CD8-positive, alpha-beta memory T cell (primary cell): ENCODE data around the gene CITED2. TPM values are rescaled to one million over a fixed set of nuclear protein-coding genes. Genes with fewer than 3 reads are reported as not detected.

ENCODE experiments used
- CTCF ChIA-PET: fragments of 350-600 bp; sonication (Branson Sonifier 250); formaldehyde crosslinking; loops from one replicate; lab custom pipeline; 2021; ENCODE audit warnings: antibody characterized with exemption; lab: Charles Lee
- POLR2A ChIA-PET: fragments of 350-600 bp; sonication (Branson Sonifier 250); formaldehyde crosslinking; loops from one replicate; lab custom pipeline; 2021; ENCODE audit warnings: antibody characterized with exemption; lab: Charles Lee
- DNase-seq, 5 donors: peaks; one replicate each; pipeline versions ENCODE4 v3.0.0 to v3.0.0-alpha.2; 2020 to 2022; ENCODE audit warnings: mixed read lengths in 1 of 5
- H3K27ac ChIP-seq: one replicate; pipeline ENCODE4 v1.7.0; 2013; ENCODE audit warnings: low read depth, mild to moderate bottlenecking, low read length, moderate library complexity
- H3K27me3 ChIP-seq: 2 replicates; pipeline ENCODE4 v1.7.0; 2013; ENCODE audit warnings: low read length, mild to moderate bottlenecking; ENCODE audit not compliant: insufficient read depth, poor library complexity, severe bottlenecking
- H3K36me3 ChIP-seq: 2 replicates; pipeline ENCODE4 v1.7.0; 2013; ENCODE audit warnings: mild to moderate bottlenecking, low read length, moderate library complexity; ENCODE audit not compliant: insufficient read depth
- H3K4me1 ChIP-seq: 2 replicates; pipeline ENCODE4 v1.7.0; 2013; ENCODE audit warnings: mild to moderate bottlenecking, low read length, moderate library complexity; ENCODE audit not compliant: insufficient read depth
- H3K4me3 ChIP-seq: 2 replicates; pipeline ENCODE4 v1.7.0; 2013; ENCODE audit warnings: mild to moderate bottlenecking, low read length
- H3K9me3 ChIP-seq: 2 replicates; pipeline ENCODE4 v1.7.0; 2013; ENCODE audit warnings: mild to moderate bottlenecking, low read length
- H3K27ac Mint-ChIP-seq, 8 donors: one replicate each; pipeline ENCODE4 v1.8.0; 2020 to 2021; ENCODE audit warnings: mixed read lengths in 8 of 8, mild to moderate bottlenecking in 6 of 8, inconsistent platforms in 3 of 8, moderate library complexity in 3 of 8
- H3K27me3 Mint-ChIP-seq, 2 donors: one replicate each; pipeline ENCODE4 v1.8.0; 2020 to 2021; ENCODE audit warnings: mixed read lengths in 2 of 2, mild to moderate bottlenecking in 1 of 2, moderate library complexity in 1 of 2
- H3K36me3 Mint-ChIP-seq, 3 donors: one replicate each; pipeline ENCODE4 v1.8.0; 2020 to 2021; ENCODE audit warnings: mixed read lengths in 3 of 3, inconsistent platforms in 1 of 3, mild to moderate bottlenecking in 1 of 3
- H3K4me1 Mint-ChIP-seq, 3 donors: one replicate each; pipeline ENCODE4 v1.8.0; 2020 to 2021; ENCODE audit warnings: mixed read lengths in 3 of 3, inconsistent platforms in 1 of 3, mild to moderate bottlenecking in 1 of 3
- H3K4me3 Mint-ChIP-seq, 7 donors: one replicate each; pipeline ENCODE4 v1.8.0; 2020 to 2021; ENCODE audit warnings: mixed read lengths in 7 of 7, mild to moderate bottlenecking in 6 of 7, moderate library complexity in 4 of 7, inconsistent platforms in 2 of 7
- H3K9me3 Mint-ChIP-seq, 5 donors: one replicate each; pipeline ENCODE4 v1.8.0; 2020 to 2022; ENCODE audit warnings: mixed read lengths in 5 of 5, mild to moderate bottlenecking in 3 of 5, moderate library complexity in 2 of 5, inconsistent platforms in 1 of 5
- polyA plus RNA-seq: library from polyadenylated mRNA; unstranded; fragments of 300-500 nt; fragmentation: Illumina TruSeq; gene quantifications from one replicate; pipeline ENCODE4 v1.2.3, GENCODE V29; 2021
- total RNA-seq, 2 experiments: library from RNA; stranded (reverse); gene quantifications; one replicate each; pipeline ENCODE4 v1.2.3, GENCODE V29; 2021

Gene CITED2
- total and polyA plus RNA-seq, 3 experiments from 2014 or later = 53.8 to 69.8 (median 68.6) TPM

DNA sequence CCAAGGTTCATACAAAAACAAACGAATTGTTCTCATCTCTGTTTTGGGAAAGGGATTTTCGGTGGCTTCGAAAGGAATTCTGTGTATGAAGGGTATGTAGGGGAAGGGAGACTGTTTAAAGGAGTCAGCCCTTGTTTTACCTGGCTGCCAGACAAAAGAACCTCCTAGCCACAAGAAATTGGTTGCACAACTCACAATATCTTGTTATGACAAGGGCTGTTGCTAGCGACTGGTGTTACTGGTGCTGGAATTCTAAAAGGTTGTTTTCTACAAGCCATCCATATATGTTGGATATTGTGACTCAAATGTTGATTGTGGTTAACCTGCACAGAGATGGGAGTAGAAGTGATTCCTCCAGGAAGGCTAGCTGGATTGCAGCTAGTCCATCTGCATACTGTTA is 34.6 kb upstream of the CITED2 start:
- H3K9me3 ChIP-seq = no peaks in the 10 kb centered on the region
- Mint-ChIP-seq H3K9me3 (peaks cover 0 to 3% (median 0%) of the 10 kb centered on the region in 5 donors), H3K27ac (no peak overlapping the region), H3K36me3 (peaks cover 0 to 5% (median 2%) of the 10 kb centered on the region in 3 donors), H3K27me3 (peaks cover 0 to 5% of the 10 kb centered on the region in 2 donors), H3K4me1 (no peaks in the 10 kb centered on the region), H3K4me3 (no peak overlapping the region)
- no peaks in the 10 kb centered on the region for H3K36me3 ChIP-seq
- POLR2A ChIA-PET = no interaction called here
- no peaks in the 10 kb centered on the region for H3K27me3 ChIP-seq
- H3K27ac ChIP-seq = no peak overlapping the region
- H3K4me3 ChIP-seq = no peak overlapping the region
- DNase-seq = no peak
- no peaks in the 10 kb centered on the region for H3K4me1 ChIP-seq
- CTCF ChIA-PET = no interaction called here

DNA sequence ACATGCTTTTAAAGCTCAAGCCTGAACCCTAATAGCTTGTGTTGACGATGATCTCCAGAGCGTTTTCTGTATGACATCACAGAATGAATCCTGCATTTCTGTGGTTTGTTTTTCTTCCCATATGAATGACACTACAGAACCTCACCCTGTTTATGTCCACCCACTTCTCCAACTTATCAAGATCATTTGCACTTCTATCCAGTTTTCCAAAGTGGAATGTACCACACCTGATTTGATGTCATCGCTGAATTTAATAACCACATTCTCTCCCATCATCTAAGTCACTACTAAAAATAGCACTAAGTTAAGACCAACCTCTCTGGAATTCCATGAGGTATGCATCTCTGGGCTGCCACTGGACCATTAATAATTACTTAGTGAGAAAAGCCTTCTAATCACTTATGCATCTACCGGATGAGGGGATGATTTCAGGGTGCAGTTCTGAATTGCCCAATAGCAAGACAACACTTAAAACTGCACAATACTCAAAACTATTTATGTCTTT is 33.3 kb upstream of the CITED2 start:
- H3K27ac Mint-ChIP-seq = no peak overlapping the region
- peaks cover 0 to 5% of the 10 kb centered on the region in 2 donors for H3K27me3 Mint-ChIP-seq
- H3K27ac ChIP-seq = no peak overlapping the region
- peaks cover 0 to 5% (median 2%) of the 10 kb centered on the region in 3 donors for H3K36me3 Mint-ChIP-seq
- no peaks in the 10 kb centered on the region for H3K4me1 Mint-ChIP-seq
- no peaks in the 10 kb centered on the region for H3K4me1 ChIP-seq
- H3K36me3 ChIP-seq = no peaks in the 10 kb centered on the region
- H3K9me3 Mint-ChIP-seq = peaks cover 0 to 3% (median 0%) of the 10 kb centered on the region in 5 donors
- H3K27me3 ChIP-seq = no peaks in the 10 kb centered on the region
- ChIA-PET POLR2A (no interaction called here), CTCF (no interaction called here)
- H3K4me3 ChIP-seq = no peak overlapping the region
- H3K4me3 Mint-ChIP-seq = no peak overlapping the region
- DNase-seq = no peak
- no peaks in the 10 kb centered on the region for H3K9me3 ChIP-seq

DNA sequence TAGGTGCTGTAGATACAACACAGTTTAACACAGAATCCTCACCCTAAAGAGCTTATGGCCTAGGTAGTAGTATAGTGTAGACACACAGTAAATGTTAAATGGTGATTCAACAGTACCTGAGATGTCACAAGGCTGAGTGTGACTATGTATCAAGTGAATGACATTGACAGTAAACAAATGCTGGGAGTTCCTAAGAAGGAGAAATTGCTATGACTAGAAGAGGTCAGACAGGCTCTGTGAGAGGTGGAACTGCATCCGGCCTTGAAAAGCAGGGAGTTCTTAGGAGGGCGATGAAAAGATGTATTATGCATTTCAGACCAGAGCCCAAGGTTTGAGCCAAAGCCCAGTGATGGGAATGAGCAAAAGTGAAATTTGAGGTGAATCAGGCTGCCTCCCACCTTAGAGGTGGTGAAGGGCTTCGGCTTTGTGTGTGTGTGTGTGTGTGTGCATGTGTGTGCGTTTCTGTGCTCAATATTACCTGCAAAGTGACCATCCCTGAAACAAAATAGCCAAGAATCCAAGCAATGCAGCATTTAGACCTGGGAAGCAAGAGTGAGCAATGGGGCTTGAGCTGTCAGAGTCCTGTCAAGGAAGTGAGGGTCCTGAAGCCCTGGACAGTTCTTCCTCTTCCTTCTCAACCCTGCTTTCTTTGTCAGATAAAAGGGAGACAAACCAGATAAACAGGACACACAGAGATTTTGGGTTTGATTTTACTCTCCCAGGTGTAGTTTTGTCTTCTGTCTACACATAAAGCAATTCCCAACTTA is 32.3 kb upstream of the CITED2 start:
- no peaks in the 10 kb centered on the region for H3K4me1 ChIP-seq
- H3K36me3 ChIP-seq = no peaks in the 10 kb centered on the region
- peaks cover 0 to 3% (median 0%) of the 10 kb centered on the region in 5 donors for H3K9me3 Mint-ChIP-seq
- H3K9me3 ChIP-seq = no peaks in the 10 kb centered on the region
- no peak overlapping the region for H3K27ac ChIP-seq
- peaks cover 0 to 5% of the 10 kb centered on the region in 2 donors for H3K27me3 Mint-ChIP-seq
- no peaks in the 10 kb centered on the region for H3K4me1 Mint-ChIP-seq
- ChIA-PET POLR2A (no interaction called here), CTCF (no interaction called here)
- H3K27ac Mint-ChIP-seq = no peak overlapping the region
- no peaks in the 10 kb centered on the region for H3K27me3 ChIP-seq
- no peak overlapping the region for H3K4me3 Mint-ChIP-seq
- no peak overlapping the region for H3K4me3 ChIP-seq
- peaks cover 0 to 5% (median 2%) of the 10 kb centered on the region in 3 donors for H3K36me3 Mint-ChIP-seq
- DNase-seq = no peak

DNA sequence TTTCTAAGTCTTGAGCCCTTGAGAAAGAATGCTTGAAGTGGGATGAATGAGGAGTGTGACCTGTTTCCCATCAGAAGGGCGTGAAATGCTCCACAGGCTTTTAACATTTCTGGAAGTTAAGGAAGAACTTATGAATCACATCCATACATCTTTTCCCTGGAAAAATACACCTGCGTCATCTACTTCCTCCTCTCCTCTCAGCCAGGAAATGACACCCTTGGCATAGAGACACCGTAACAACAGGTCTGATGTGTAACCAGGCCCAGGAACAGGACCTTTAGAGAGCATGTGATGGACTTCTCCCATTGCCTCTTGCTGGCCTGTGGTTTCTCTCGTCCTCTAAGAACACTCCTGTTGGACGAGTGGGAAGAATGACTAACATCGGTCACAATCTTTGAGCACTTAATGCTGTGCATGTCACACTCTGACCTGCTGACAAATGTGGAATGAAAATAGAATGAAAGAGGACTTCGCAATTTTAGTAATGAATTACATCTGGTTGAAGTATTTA is 28.5 kb upstream of the CITED2 start:
- DNase-seq = no peak
- Histone ChIP-seq H3K9me3 (no peaks in the 10 kb centered on the region), H3K36me3 (no peaks in the 10 kb centered on the region), H3K27ac (no peak overlapping the region), H3K4me1 (no peaks in the 10 kb centered on the region), H3K27me3 (no peaks in the 10 kb centered on the region), H3K4me3 (no peak overlapping the region)
- Mint-ChIP-seq H3K27ac (peak overlapping the region in 1 of 8 donors; percentile 88), H3K36me3 (peaks cover 0 to 2% (median 0%) of the 10 kb centered on the region in 3 donors), H3K4me1 (no peaks in the 10 kb centered on the region), H3K4me3 (no peak overlapping the region), H3K27me3 (no peaks in the 10 kb centered on the region), H3K9me3 (no peaks in the 10 kb centered on the region)
- ChIA-PET POLR2A (no interaction called here), CTCF (no interaction called here)

DNA sequence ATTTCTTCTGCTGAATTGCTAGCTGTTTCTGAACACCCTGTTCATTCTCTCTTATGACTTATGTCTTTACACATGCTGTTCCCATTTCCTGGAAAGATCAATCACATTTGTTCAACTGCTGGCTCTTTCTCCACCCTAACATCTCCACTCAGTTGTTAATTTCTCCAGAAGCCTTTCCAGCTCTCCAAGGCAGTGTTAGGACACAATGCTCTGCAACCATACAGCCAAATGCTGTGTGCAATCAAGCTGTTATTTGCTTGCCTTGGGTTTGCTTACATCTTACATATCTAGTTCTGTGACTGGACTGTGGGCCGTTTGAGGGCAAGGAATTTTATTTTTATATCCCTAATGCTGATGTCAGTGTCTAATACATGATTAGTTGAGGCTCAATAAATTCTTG is 24.2 kb upstream of the CITED2 start:
- Mint-ChIP-seq H3K4me3 (no peak overlapping the region), H3K27ac (no peak overlapping the region), H3K27me3 (peaks cover 0 to 4% of the 10 kb centered on the region in 2 donors), H3K4me1 (no peaks in the 10 kb centered on the region), H3K9me3 (no peaks in the 10 kb centered on the region), H3K36me3 (peaks cover 0 to 4% (median 0%) of the 10 kb centered on the region in 3 donors)
- H3K9me3 ChIP-seq = no peaks in the 10 kb centered on the region
- H3K27me3 ChIP-seq = no peaks in the 10 kb centered on the region
- no peak overlapping the region for H3K27ac ChIP-seq
- DNase-seq = no peak
- no peaks in the 10 kb centered on the region for H3K4me1 ChIP-seq
- POLR2A ChIA-PET = no interaction called here
- CTCF ChIA-PET = no interaction called here
- H3K4me3 ChIP-seq = no peak overlapping the region
- no peaks in the 10 kb centered on the region for H3K36me3 ChIP-seq

DNA sequence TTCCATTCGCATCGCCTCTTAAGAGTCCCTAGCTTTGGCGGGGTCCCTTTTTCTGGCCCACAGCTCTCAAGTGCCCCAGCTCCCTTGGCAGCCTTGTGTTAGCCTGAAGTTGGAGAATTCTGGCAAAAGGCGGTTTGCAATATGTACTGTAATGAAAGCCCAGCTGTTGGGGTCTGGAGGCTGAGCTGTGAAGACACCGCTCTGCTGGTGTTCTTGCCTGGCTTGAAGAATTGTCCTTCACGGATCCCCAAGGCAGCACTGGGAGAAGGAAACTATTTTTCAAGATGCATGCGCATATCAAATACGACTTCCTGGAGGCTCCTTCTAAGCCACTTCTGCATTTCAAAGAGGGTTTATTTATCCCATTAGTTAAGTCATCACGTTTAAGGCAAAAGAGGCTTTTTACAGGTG is 21.4 kb upstream of the CITED2 start:
- no peak for DNase-seq
- H3K9me3 Mint-ChIP-seq = no peaks in the 10 kb centered on the region
- POLR2A ChIA-PET = no interaction called here
- peaks cover 0 to 4% of the 10 kb centered on the region in 2 donors for H3K27me3 Mint-ChIP-seq
- CTCF ChIA-PET = no interaction called here
- no peak overlapping the region for H3K27ac Mint-ChIP-seq
- peaks cover 0 to 4% (median 0%) of the 10 kb centered on the region in 3 donors for H3K36me3 Mint-ChIP-seq
- Histone ChIP-seq H3K36me3 (no peaks in the 10 kb centered on the region), H3K4me3 (no peak overlapping the region), H3K4me1 (no peaks in the 10 kb centered on the region), H3K27me3 (no peaks in the 10 kb centered on the region), H3K9me3 (no peaks in the 10 kb centered on the region), H3K27ac (no peak overlapping the region)
- no peak overlapping the region for H3K4me3 Mint-ChIP-seq
- no peaks in the 10 kb centered on the region for H3K4me1 Mint-ChIP-seq

DNA sequence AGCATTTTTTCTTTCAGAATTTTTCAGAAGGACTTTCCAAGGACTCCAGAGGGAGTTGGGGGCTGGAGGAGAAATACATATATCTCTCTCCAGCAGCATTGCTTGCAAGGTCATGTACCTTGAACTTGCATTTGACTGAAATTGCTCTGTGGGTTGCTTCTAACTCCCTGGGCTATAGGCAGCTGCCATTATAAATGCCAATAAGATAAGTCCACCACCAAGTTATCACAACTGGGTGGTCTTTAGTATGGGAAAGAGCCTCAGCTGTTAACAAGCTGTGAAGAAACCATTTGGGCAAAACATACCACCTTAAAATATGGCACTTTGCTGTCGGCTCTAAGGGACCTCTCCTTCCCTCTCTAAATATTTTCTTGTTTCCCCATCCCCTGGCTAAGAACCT is 20.9 kb upstream of the CITED2 start:
- Histone ChIP-seq H3K4me3 (no peak overlapping the region), H3K36me3 (no peaks in the 10 kb centered on the region), H3K27me3 (no peaks in the 10 kb centered on the region), H3K27ac (no peak overlapping the region), H3K4me1 (no peaks in the 10 kb centered on the region), H3K9me3 (no peaks in the 10 kb centered on the region)
- ChIA-PET CTCF (no interaction called here), POLR2A (interaction anchor here (0.6 kb wide), 1 partner anchor 868 kb away, joined by 4 read pairs; no protein-coding TSS in a partner anchor)
- no peaks in the 10 kb centered on the region for H3K4me1 Mint-ChIP-seq
- DNase-seq = no peak
- no peak overlapping the region for H3K27ac Mint-ChIP-seq
- H3K4me3 Mint-ChIP-seq = no peak overlapping the region
- peaks cover 0 to 4% of the 10 kb centered on the region in 2 donors for H3K27me3 Mint-ChIP-seq
- no peaks in the 10 kb centered on the region for H3K9me3 Mint-ChIP-seq
- peaks cover 0 to 4% (median 0%) of the 10 kb centered on the region in 3 donors for H3K36me3 Mint-ChIP-seq

DNA sequence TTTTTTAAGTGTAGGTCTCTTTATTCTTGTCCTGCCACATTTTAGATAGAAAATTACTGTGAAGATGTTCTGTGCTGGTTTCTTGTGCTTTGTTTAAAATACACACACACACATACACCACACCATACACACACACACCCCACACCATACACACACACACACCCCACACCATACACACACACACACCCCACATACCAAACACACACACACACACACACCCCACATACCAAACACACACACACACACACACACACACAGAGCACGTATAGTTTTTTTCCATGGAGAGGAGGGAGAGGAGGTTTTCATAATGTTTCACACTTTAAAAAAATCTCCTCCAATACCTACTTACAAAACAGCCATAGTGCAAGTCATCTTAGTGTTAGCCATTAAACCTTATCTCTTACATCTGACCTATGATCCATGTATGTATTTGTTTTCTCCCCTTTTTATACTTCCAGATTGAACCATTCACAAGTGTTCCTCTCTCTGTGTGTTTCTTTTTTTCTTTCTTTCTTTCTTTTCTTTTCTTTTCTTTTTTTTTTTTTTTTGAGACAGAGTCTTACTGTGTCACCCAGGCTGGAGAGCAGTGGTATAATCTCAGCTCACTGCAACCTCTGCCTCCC is 19.7 kb upstream of the CITED2 start:
- Mint-ChIP-seq H3K27me3 (peaks cover 0 to 4% of the 10 kb centered on the region in 2 donors), H3K27ac (peak overlapping the region in 1 of 8 donors; percentile 78)

More for the DNA sequence above, 19.7 kb upstream of the CITED2 start:
- Mint-ChIP-seq H3K4me3 (no peak overlapping the region), H3K9me3 (no peaks in the 10 kb centered on the region), H3K4me1 (no peaks in the 10 kb centered on the region), H3K36me3 (peaks cover 0 to 4% (median 0%) of the 10 kb centered on the region in 3 donors)
- ChIA-PET POLR2A (no interaction called here), CTCF (no interaction called here)
- Histone ChIP-seq H3K27ac (no peak overlapping the region), H3K4me3 (no peak overlapping the region), H3K36me3 (no peaks in the 10 kb centered on the region), H3K27me3 (no peaks in the 10 kb centered on the region), H3K9me3 (no peaks in the 10 kb centered on the region), H3K4me1 (no peaks in the 10 kb centered on the region)
- DNase-seq = no peak
